ENCODE results near the gene RGS9BP. TPM values are rescaled to one million over a fixed set of nuclear protein-coding genes. Genes with fewer than 3 reads are reported as not detected.
"Not testable (repeated sequence)": the region's sequence is repeated elsewhere in the genome, so short reads cannot be mapped to it uniquely, and the experiment has no call there.

Gene RGS9BP
- 0.37 and 1.2 TPM in 2 replicates for total RNA-seq (2014; rRNA removed; shearing (Covaris generic); ENCODE audit: low replicate concordance)

- DNase-seq: peak; percentile 86
- peaks cover 5% of the 10 kb centered on the region; the same call in 1 of the 2 replicates for H3K27me3 ChIP-seq
- no peaks in the 10 kb centered on the region for H3K9me3 ChIP-seq
- peaks cover 5% of the 10 kb centered on the region for H3K36me3 ChIP-seq
- H3K4me3 ChIP-seq: peak within 1 kb of the TSS; percentile 90
Observed at GRCh38 chr19:32675720-32676185, at the start of gene RGS9BP. RGS9BP (plus strand) TSS chr19:32675848; CDS start chr19:32676264, 416 bp downstream.

GRCh38 chr19:32626969-32627368 is 48.7 kb upstream of the RGS9BP start:
- H3K4me3 ChIP-seq: no peak overlapping the region
- H3K9me3 ChIP-seq: no peaks in the 10 kb centered on the region
- H3K36me3 ChIP-seq: peaks cover 61% of the 10 kb centered on the region
- DNase-seq: no peak
- no peaks in the 10 kb centered on the region for H3K27me3 ChIP-seq

DNA sequence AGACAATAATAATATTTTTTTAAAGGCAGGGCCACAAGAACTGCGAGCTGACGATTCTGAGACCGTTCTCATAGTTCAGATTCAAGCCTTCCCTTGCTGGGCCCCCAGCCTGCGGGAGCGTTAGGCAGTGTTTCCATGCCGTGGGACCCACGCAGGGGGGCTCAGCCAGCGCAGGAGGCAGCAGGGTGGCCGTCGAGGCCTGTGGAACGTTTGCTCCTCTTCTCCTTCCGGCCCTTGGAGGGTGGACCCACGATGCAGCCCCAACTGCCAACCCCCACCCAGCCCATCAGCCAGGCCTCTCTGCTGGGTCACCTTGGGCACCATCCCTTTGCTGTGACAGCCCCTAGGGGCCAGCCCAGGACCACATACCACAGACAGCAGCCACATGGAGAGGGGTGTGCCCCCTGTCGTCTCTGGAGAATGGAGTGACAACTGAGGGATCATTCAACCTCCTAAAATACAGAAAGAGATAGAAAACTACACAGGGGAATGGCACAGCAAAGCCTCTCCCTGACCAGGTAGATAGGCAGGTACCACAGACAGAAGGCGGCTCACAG is 47.9 kb upstream of the RGS9BP start:
- Histone ChIP-seq H3K27me3 (no peaks in the 10 kb centered on the region), H3K4me3 (no peak overlapping the region), H3K36me3 (peaks cover 58% of the 10 kb centered on the region), H3K9me3 (no peaks in the 10 kb centered on the region)
- DNase-seq: no peak

- no peak for DNase-seq
Observed at GRCh38 chr19:32630338-32630737, 45.3 kb upstream of the RGS9BP start.

DNA sequence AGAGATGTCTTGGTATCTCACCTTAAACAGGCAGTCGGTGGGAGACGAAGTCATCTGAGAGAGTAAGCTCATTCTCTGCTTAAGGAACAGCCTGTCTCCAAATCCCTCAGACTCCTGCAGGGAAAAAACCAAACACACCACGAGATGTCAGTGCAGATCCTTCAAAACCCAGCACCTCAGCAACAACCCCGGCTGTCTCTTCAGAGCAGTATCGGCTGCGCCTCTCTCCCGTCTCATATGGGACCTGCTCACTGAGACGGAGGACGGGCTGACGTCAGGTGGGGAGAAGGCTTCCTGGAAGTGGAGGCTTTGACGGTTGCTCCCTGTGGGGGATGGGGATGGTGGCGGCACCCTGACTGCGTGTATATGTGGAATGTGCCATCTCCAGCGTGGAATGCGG is 44.3 kb upstream of the RGS9BP start:
- no peak overlapping the region for H3K4me3 ChIP-seq
- no peak for DNase-seq

More at GRCh38 chr19:32630338-32630737, 45.3 kb upstream of the RGS9BP start:
- H3K36me3 ChIP-seq: peaks cover 40% of the 10 kb centered on the region
- no peaks in the 10 kb centered on the region for H3K27me3 ChIP-seq
- no peaks in the 10 kb centered on the region for H3K9me3 ChIP-seq
- no peak overlapping the region for H3K4me3 ChIP-seq

GRCh38 chr19:32637480-32637879 is 38.2 kb upstream of the RGS9BP start:
- Histone ChIP-seq H3K27me3 (no peaks in the 10 kb centered on the region), H3K4me3 (no peak overlapping the region), H3K9me3 (no peaks in the 10 kb centered on the region), H3K36me3 (peaks cover 44% of the 10 kb centered on the region)
- no peak for DNase-seq

More for the DNA sequence above, 44.3 kb upstream of the RGS9BP start:
- Histone ChIP-seq H3K9me3 (no peaks in the 10 kb centered on the region), H3K36me3 (peaks cover 47% of the 10 kb centered on the region), H3K27me3 (no peaks in the 10 kb centered on the region)

DNA sequence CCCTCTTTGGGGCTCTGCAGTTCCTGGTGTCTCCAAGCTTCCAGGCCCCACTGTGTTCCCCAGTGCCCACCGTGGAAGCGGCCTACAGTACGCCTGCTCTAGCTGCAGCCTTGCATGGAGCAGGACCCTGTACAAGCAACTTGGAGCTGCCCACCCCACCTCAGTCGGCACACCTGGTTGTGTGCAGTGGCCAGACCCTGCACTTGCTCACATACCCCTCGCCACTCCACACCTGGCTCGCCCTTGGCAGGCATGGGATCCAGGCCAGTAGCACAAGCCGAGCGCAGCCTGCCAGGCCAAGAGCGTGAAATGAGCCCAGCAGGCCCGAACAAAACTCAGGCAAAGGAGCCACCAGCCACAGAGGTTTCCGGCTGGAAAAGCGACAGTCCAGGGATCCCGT is 37.0 kb upstream of the RGS9BP start:
- DNase-seq: no peak
- no peak overlapping the region for H3K4me3 ChIP-seq
- no peaks in the 10 kb centered on the region for H3K9me3 ChIP-seq
- H3K36me3 ChIP-seq: peaks cover 41% of the 10 kb centered on the region
- no peaks in the 10 kb centered on the region for H3K27me3 ChIP-seq

DNA sequence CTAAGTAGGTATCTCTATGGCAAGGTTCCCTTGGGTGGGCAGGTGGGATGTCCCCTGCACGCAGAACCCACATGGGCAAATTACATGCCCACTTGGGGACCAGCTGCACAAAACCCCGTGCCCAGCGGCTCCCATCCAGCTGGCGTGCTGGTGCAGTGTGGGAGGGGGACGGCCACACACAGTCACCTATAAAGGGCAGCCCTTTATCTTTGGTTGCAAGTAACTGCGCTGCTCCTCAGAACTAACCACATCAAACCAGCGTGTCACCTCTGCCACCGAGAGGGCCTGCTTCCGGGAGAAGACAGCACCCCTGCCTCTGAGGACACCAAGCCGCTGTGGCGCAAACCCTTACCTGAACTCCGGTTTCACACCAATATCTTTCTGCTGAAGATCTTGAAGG is 32.9 kb upstream of the RGS9BP start:
- peaks cover 50% of the 10 kb centered on the region for H3K36me3 ChIP-seq

DNA sequence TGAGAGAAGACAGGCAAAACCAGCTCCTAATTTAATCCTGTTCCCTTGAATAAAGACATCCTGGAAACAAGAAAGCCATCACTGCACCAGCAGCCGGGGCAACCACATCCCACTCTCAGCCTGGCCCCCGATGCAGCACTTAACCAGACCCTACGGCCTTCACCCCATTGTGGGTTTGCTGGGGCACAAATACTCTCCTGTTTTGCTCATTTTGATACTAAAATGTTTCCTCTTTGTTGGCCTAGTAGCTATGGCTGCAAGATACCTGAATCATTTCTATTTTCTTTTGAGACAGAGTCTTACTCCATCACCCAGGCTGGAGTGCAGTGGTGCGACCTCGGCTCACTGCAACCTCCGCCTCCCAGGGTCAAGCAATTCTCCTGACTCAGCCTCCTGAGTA is 29.1 kb upstream of the RGS9BP start:
- Histone ChIP-seq H3K27me3 (no peaks in the 10 kb centered on the region), H3K36me3 (peaks cover 40% of the 10 kb centered on the region), H3K9me3 (no peaks in the 10 kb centered on the region), H3K4me3 (no peak overlapping the region)
- DNase-seq: no peak

More for the DNA sequence above, 32.9 kb upstream of the RGS9BP start:
- H3K9me3 ChIP-seq: no peaks in the 10 kb centered on the region
- no peak overlapping the region for H3K4me3 ChIP-seq
- no peak for DNase-seq
- H3K27me3 ChIP-seq: no peaks in the 10 kb centered on the region

DNA sequence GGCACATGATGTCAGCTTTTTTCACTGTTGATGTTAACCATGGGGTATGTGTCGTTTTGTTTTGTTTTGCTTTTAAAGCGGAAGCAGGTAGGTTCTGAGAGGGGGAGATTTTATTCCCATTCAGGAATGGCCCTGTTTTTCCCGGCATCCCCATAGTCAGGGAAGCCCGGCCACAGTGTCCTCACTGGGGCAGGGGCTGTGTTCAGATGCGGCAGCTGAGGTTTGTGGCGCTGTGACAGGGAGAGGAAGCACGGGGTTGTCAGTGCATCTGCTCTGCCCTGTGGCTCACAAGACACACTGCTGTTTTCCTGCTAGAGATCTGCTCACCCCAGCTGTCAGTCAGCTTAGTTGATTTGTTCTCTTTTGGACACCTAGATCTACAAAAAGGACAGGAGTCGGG is 28.3 kb upstream of the RGS9BP start:
- H3K36me3 ChIP-seq: peaks cover 42% of the 10 kb centered on the region
- no peaks in the 10 kb centered on the region for H3K9me3 ChIP-seq
- H3K27me3 ChIP-seq: no peaks in the 10 kb centered on the region
- no peak overlapping the region for H3K4me3 ChIP-seq
- DNase-seq: no peak

DNA sequence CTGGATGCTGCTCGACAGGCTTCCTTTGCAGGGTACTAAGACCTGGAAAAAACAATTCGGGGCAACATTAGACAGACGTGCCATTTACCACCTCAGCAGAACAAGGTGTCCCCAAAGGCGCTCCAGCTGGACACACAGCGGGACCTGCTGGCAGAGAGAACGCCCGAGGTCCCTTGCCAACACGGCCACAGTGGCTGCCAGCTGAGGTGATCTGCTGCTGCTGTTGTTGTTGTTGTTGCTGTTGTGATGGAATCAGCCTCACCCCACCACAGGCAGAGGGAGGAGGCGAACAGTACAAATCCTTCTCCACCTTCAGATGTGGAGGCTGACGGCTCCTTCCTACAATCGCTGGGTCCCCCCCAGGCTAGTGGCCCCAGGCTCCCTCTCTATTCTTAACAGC is 25.9 kb upstream of the RGS9BP start:
- DNase-seq: no peak
- H3K36me3 ChIP-seq: peaks cover 46% of the 10 kb centered on the region
- H3K27me3 ChIP-seq: no peaks in the 10 kb centered on the region
- H3K4me3 ChIP-seq: no peak overlapping the region
- H3K9me3 ChIP-seq: no peaks in the 10 kb centered on the region

GRCh38 chr19:32650671-32651070 is 25.0 kb upstream of the RGS9BP start:
- Histone ChIP-seq H3K9me3 (no peaks in the 10 kb centered on the region), H3K27me3 (no peaks in the 10 kb centered on the region), H3K36me3 (peaks cover 55% of the 10 kb centered on the region), H3K4me3 (no peak overlapping the region)
- DNase-seq: no peak

DNA sequence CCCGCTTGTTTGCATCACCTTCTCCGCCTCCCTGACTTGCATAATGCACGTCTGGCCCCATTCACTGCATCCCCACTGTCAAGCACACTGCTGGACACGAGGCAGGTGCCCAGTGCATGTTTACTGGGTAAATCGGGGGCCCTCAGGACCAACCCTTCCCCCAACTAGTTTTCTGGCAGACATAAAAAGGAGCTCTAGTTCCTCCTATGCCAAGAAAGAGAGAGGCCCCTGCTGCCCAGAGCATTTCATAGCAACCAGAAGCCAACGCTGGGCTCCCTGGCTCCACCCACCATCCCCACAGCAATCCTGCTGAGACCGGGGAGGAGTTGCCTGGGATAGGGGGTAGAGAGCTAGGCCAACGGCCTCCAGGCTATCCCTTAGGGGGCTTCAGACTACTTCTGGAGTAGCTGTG is 23.9 kb upstream of the RGS9BP start:
- H3K27me3 ChIP-seq: no peaks in the 10 kb centered on the region
- H3K9me3 ChIP-seq: no peaks in the 10 kb centered on the region
- peaks cover 63% of the 10 kb centered on the region for H3K36me3 ChIP-seq
- H3K4me3 ChIP-seq: no peak overlapping the region
- no peak for DNase-seq

DNA sequence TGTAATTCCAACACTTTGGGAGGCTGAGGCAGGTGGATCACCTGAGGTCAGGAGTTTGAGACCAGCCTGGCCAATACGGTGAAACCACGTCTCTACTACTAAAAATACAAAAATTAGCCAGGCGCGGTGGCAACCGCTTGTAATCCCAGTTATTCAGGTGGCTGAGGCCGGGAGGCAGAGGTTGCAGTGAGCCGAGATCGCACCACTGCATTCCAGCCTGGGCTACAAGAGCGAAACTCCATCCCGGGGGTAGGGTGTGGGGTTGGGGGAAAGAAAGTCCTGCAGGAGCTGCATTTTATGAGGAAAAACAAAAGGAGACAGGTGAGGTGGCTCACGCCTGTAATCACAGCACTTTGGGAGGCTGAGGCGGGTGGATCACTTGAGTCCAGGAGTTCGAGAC is 23.3 kb upstream of the RGS9BP start:
- H3K4me3 ChIP-seq, H3K9me3 ChIP-seq, H3K27me3 ChIP-seq, DNase-seq: not testable (repeated sequence)
- peaks cover 61% of the 10 kb centered on the region for H3K36me3 ChIP-seq

DNA sequence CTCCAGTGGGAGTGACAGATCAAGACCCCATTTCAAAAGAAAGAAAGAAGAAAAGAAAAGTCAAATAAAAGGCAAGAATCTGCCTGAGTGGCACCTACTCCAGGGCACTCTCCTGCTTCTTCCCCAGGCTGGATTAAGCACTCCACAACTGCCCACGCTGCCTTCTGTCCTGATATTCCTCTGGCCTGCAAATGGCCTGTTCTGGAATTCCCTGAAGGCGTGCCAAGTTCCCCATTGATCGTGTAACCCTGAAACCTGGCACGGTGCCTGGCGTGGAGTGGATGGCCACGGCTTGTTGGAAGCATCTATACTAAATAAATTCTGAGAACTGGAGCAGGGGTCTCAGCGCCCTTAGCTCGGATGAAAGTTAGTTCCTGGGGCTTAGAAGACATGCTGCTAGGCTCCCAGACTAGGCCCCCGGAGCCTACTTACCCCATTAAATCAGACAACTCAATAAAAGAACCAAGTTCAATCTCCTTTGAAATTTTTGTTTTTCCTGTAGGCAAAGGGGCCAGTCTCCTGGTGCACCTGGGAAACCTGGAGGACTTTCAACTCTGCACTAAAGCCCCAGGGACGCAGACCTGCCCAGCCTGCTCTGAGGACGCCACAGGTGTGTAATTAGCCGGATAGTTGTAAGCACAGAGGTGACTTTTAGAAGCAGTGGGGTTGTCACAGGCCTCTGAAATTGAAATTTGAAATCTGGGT is 22.6 kb upstream of the RGS9BP start:
- DNase-seq: peak; percentile 23
- Histone ChIP-seq H3K27me3 (no peaks in the 10 kb centered on the region), H3K9me3 (no peaks in the 10 kb centered on the region), H3K36me3 (peaks cover 54% of the 10 kb centered on the region), H3K4me3 (no peak overlapping the region)

DNA sequence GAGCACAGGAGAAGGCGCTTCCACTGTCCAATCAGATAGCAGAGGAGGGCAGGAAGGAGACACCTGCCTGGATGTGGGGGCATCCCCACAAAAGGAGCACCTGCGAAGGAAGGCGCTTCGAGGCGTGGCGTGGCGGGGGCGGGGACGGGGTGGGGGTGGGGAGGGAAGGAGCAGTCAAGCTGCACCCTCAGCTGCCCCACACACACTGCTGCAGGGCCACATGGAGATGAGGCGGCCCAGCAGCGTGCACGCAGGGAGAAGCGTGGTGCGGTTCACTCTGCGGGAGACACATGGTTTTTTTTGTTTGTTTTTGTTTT is 22.1 kb upstream of the RGS9BP start:
- peaks cover 54% of the 10 kb centered on the region for H3K36me3 ChIP-seq
- H3K4me3 ChIP-seq: no peak overlapping the region
- no peak for DNase-seq
- H3K9me3 ChIP-seq: no peaks in the 10 kb centered on the region
- no peaks in the 10 kb centered on the region for H3K27me3 ChIP-seq

DNA sequence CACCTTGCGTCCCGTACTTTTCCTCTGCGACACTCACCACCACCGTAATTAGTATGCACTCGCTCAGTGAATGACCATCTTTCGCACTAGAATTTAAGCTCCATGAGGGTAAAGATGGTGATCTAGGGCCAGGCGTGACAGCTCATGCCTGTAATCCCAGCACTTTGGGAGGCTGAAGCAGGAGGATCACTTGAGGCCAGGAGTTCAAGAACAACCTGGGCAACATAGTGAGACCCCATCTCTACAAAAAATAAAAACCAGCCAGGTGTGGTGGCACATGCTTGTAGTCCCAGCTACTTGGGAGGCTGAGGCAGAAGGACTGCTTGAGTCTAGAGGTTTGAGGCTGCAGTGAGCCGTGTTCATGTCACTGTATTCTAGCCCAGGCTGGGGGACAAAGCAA is 19.3 kb upstream of the RGS9BP start:
- not testable (repeated sequence) for H3K27me3 ChIP-seq, H3K9me3 ChIP-seq, DNase-seq, H3K4me3 ChIP-seq
- peaks cover 48% of the 10 kb centered on the region for H3K36me3 ChIP-seq

GRCh38 chr19:32658075-32658474 is 17.6 kb upstream of the RGS9BP start:
- Histone ChIP-seq H3K4me3 (no peak overlapping the region), H3K27me3 (no peaks in the 10 kb centered on the region), H3K36me3 (peaks cover 39% of the 10 kb centered on the region), H3K9me3 (no peaks in the 10 kb centered on the region)
- DNase-seq: no peak
